T-cell (primary cell): ENCODE results near the gene TGFBR3. TPM values are rescaled to one million over a fixed set of nuclear protein-coding genes. Genes with fewer than 3 reads are reported as not detected.

Source experiments
- ATAC-seq, 4 experiments: fragments of 200-7000 bp in 3 of 4; fragments of 150-1000 bp in 1 of 4; cut with Tn5 transposase; replicated peaks in 1 of 4; 1 replicate in 3 of 4; 2 replicates in 1 of 4; pipeline ENCODE4 v1.10.0; 2021; ENCODE audit warnings: moderate library complexity in 3 of 4, mild to moderate bottlenecking in 2 of 4, moderate number of reproducible peaks in 1 of 4
- CTCF ChIA-PET, 2 donors: fragments of 300-600 bp; sonication (Branson Sonifier 250); formaldehyde crosslinking; loops; one replicate each; lab custom pipeline; 2022; ENCODE audit warnings: antibody characterized with exemption in 2 of 2; lab: Charles Lee
- POLR2A ChIA-PET, 2 donors: fragments of 300-600 bp; sonication (Branson Sonifier 250); formaldehyde crosslinking; loops; one replicate each; lab custom pipeline; 2022; ENCODE audit warnings: antibody characterized with exemption in 2 of 2; lab: Charles Lee
- DNase-seq, 35 experiments: peaks; one replicate each; pipeline versions ENCODE4 v3.0.0 to v3.0.0-alpha.2; 2013 to 2023
- H3K27ac ChIP-seq: one replicate; pipeline ENCODE4 v1.5.1; 2013; ENCODE audit warnings: low read length
- H3K27me3 ChIP-seq, 2 experiments: replicated peaks in 1 of 2; 1 replicate in 1 of 2; 2 replicates in 1 of 2; pipeline versions ENCODE4 v1.6.1 to v1.7.0; 2013; ENCODE audit warnings: low read length in 1 of 2, mixed read lengths in 1 of 2; ENCODE audit not compliant: control insufficient read depth in 2 of 2, insufficient read depth in 2 of 2; ENCODE audit errors: extremely low read depth in 1 of 2
- H3K36me3 ChIP-seq, 2 donors: 1 replicate in 1 of 2; 2 replicates in 1 of 2; pipeline versions ENCODE4 v1.6.1 to v1.7.0; 2013; ENCODE audit warnings: low read length in 1 of 2; ENCODE audit not compliant: control insufficient read depth in 2 of 2, insufficient read depth in 1 of 2; ENCODE audit errors: extremely low read depth in 1 of 2
- H3K4me1 ChIP-seq, 2 experiments: 1 replicate in 1 of 2; 2 replicates in 1 of 2; pipeline versions ENCODE4 v1.6.1 to v1.7.0; 2013; ENCODE audit warnings: low read length in 2 of 2, mixed read lengths in 1 of 2; ENCODE audit not compliant: insufficient read depth in 2 of 2, control insufficient read depth in 1 of 2; ENCODE audit errors: extremely low read depth in 1 of 2
- H3K4me3 ChIP-seq, 2 donors: 1 replicate in 1 of 2; 2 replicates in 1 of 2; pipeline versions ENCODE4 v1.5.1 to v1.7.0; 2013; ENCODE audit warnings: mild to moderate bottlenecking in 2 of 2, low read length in 1 of 2, moderate library complexity in 1 of 2; ENCODE audit not compliant: control insufficient read depth in 1 of 2; ENCODE audit errors: extremely low read depth in 1 of 2
- H3K9me3 ChIP-seq: 2 replicates; pipeline ENCODE4 v1.7.0; 2013
- H3K27ac Mint-ChIP-seq, 2 donors: one replicate each; pipeline ENCODE4 v1.8.0; 2020 to 2021; ENCODE audit warnings: mild to moderate bottlenecking in 2 of 2, mixed read lengths in 2 of 2
- H3K27me3 Mint-ChIP-seq, 2 donors: one replicate each; pipeline ENCODE4 v1.8.0; 2021 to 2022; ENCODE audit warnings: mixed read lengths in 2 of 2
- H3K36me3 Mint-ChIP-seq: one replicate; pipeline ENCODE4 v1.8.0; 2021; ENCODE audit warnings: mixed read lengths
- H3K4me1 Mint-ChIP-seq, 3 donors: one replicate each; pipeline ENCODE4 v1.8.0; 2020 to 2022; ENCODE audit warnings: mixed read lengths in 3 of 3, mild to moderate bottlenecking in 1 of 3
- H3K4me3 Mint-ChIP-seq, 3 donors: one replicate each; pipeline ENCODE4 v1.8.0; 2020 to 2022; ENCODE audit warnings: mild to moderate bottlenecking in 3 of 3, mixed read lengths in 3 of 3, moderate library complexity in 3 of 3
- H3K9me3 Mint-ChIP-seq, 3 donors: one replicate each; pipeline ENCODE4 v1.8.0; 2020 to 2022; ENCODE audit warnings: mixed read lengths in 3 of 3
- WGBS: methylation state at CpG from one replicate; pipeline ENCODE4 v1.1.5; 2013; ENCODE audit warnings: missing lambda C conversion rate; ENCODE audit not compliant: insufficient coverage; 5-methylcytosine and 5-hydroxymethylcytosine counted together
- total RNA-seq, 35 experiments: library from RNA in 6 of 35; stranded (reverse) in 6 of 35; fragments of 120-200 nt in 1 of 35; gene quantifications; one replicate each; pipeline versions ENCODE4 v1.2.1 to v1.2.4 and lab custom pipeline; 2013 to 2026

TGFBR3 gene
- total RNA-seq, 5 donors from 2014 or later (not counting 1 experiment from before 2014, with no cell fraction given): 17.5 to 65.4 (median 36.4) TPM

- H3K9me3 Mint-ChIP-seq: no peaks in the 10 kb centered on the region
- H3K27me3 ChIP-seq: no peaks in the 10 kb centered on the region
- DNase-seq (no peak), ATAC-seq (no peak)
- H3K4me3 ChIP-seq: no peak overlapping the region
- H3K27ac ChIP-seq: no peak overlapping the region
- no peak overlapping the region for H3K4me3 Mint-ChIP-seq
- ChIA-PET CTCF (interaction anchor here in 1 of 2 donors (0.6 kb wide), 1 partner anchor 405 kb away, joined by 3 read pairs; no protein-coding TSS in a partner anchor), POLR2A (no interaction called here)
- no peaks in the 10 kb centered on the region for H3K4me1 ChIP-seq
- H3K9me3 ChIP-seq: no peaks in the 10 kb centered on the region
- 73% methylated on average over 3 of the region's 5 CpGs for WGBS
- H3K27me3 Mint-ChIP-seq: no peaks in the 10 kb centered on the region
- no peaks in the 10 kb centered on the region for H3K36me3 Mint-ChIP-seq
- H3K36me3 ChIP-seq: no peaks in the 10 kb centered on the region
- H3K4me1 Mint-ChIP-seq: no peaks in the 10 kb centered on the region
- no peak overlapping the region for H3K27ac Mint-ChIP-seq
These were observed 31.0 kb upstream of the TGFBR3 start for GRCh38 chr1:91916811-91917460.

- no peak for DNase-seq
- CTCF ChIA-PET: no interaction called here
- no peaks in the 10 kb centered on the region for H3K27me3 Mint-ChIP-seq
- WGBS: 100% methylated on average over 1 of the region's 4 CpGs
- no peaks in the 10 kb centered on the region for H3K36me3 Mint-ChIP-seq
- Histone ChIP-seq H3K27me3 (peaks cover 0 to 2% of the 10 kb centered on the region in 2 experiments), H3K36me3 (no peaks in the 10 kb centered on the region), H3K4me3 (no peak overlapping the region), H3K9me3 (no peaks in the 10 kb centered on the region), H3K27ac (no peak overlapping the region), H3K4me1 (no peaks in the 10 kb centered on the region)
- no peak overlapping the region for H3K27ac Mint-ChIP-seq
- H3K4me1 Mint-ChIP-seq: no peaks in the 10 kb centered on the region
- H3K4me3 Mint-ChIP-seq: no peak overlapping the region
- POLR2A ChIA-PET: no interaction called here
- ATAC-seq: no peak
- H3K9me3 Mint-ChIP-seq: no peaks in the 10 kb centered on the region
These were observed 30.1 kb upstream of the TGFBR3 start for GRCh38 chr1:91916046-91916445.

GRCh38 chr1:91913018-91913417, 27.1 kb upstream of the TGFBR3 start:
- Histone ChIP-seq H3K9me3 (no peaks in the 10 kb centered on the region), H3K27ac (no peak overlapping the region), H3K27me3 (peaks cover 0 to 2% of the 10 kb centered on the region in 2 experiments), H3K4me1 (no peaks in the 10 kb centered on the region), H3K4me3 (no peak overlapping the region), H3K36me3 (no peaks in the 10 kb centered on the region)
- Mint-ChIP-seq H3K27ac (no peak overlapping the region), H3K4me3 (no peak overlapping the region), H3K9me3 (no peaks in the 10 kb centered on the region), H3K4me1 (no peaks in the 10 kb centered on the region), H3K27me3 (no peaks in the 10 kb centered on the region), H3K36me3 (no peaks in the 10 kb centered on the region)
- DNase-seq: no peak
- no peak for ATAC-seq
- no CpG with 5 or more reads among the region's 3 CpGs for WGBS
- CTCF ChIA-PET: no interaction called here
- POLR2A ChIA-PET: no interaction called here

- no peaks in the 10 kb centered on the region for H3K36me3 ChIP-seq
- Mint-ChIP-seq H3K4me1 (no peaks in the 10 kb centered on the region), H3K4me3 (no peak overlapping the region), H3K36me3 (no peaks in the 10 kb centered on the region), H3K27me3 (no peaks in the 10 kb centered on the region), H3K9me3 (no peaks in the 10 kb centered on the region), H3K27ac (no peak overlapping the region)
- DNase-seq (no peak), ATAC-seq (no peak)
- CTCF ChIA-PET: no interaction called here
- no CpG with 5 or more reads among the region's 1 CpG for WGBS
- no peaks in the 10 kb centered on the region for H3K4me1 ChIP-seq
- no peak overlapping the region for H3K27ac ChIP-seq
- no peak overlapping the region for H3K4me3 ChIP-seq
- POLR2A ChIA-PET: no interaction called here
- no peaks in the 10 kb centered on the region for H3K9me3 ChIP-seq
- peaks cover 0 to 2% of the 10 kb centered on the region in 2 experiments for H3K27me3 ChIP-seq
These were observed 26.3 kb upstream of the TGFBR3 start for GRCh38 chr1:91912266-91912665.

GRCh38 chr1:91901231-91901630, 15.3 kb upstream of the TGFBR3 start:
- H3K4me3 Mint-ChIP-seq: no peak overlapping the region
- H3K27ac ChIP-seq: no peak overlapping the region
- H3K36me3 ChIP-seq: no peaks in the 10 kb centered on the region
- no peaks in the 10 kb centered on the region for H3K9me3 Mint-ChIP-seq
- H3K9me3 ChIP-seq: no peaks in the 10 kb centered on the region
- H3K4me1 Mint-ChIP-seq: peaks cover 0 to 6% (median 4%) of the 10 kb centered on the region in 3 donors
- ChIA-PET CTCF (interaction anchor here (0.6 to 1.9 kb wide), 5 partner anchors 15 to 388 kb away, joined by 3 to 6 read pairs (median 3); partner anchors contain the start of gene TGFBR3 (in 1 of the 2)), POLR2A (no interaction called here)
- no peak for ATAC-seq
- H3K27ac Mint-ChIP-seq: no peak overlapping the region
- no peak overlapping the region for H3K4me3 ChIP-seq
- H3K27me3 ChIP-seq: no peaks in the 10 kb centered on the region
- no peak for DNase-seq
- no peaks in the 10 kb centered on the region for H3K4me1 ChIP-seq
- H3K27me3 Mint-ChIP-seq: no peaks in the 10 kb centered on the region
- H3K36me3 Mint-ChIP-seq: no peaks in the 10 kb centered on the region

GRCh38 chr1:91900562-91900961, 14.6 kb upstream of the TGFBR3 start:
- Histone ChIP-seq H3K4me1 (no peaks in the 10 kb centered on the region), H3K27ac (no peak overlapping the region), H3K27me3 (no peaks in the 10 kb centered on the region), H3K36me3 (no peaks in the 10 kb centered on the region), H3K4me3 (no peak overlapping the region), H3K9me3 (no peaks in the 10 kb centered on the region)
- DNase-seq: no peak
- Mint-ChIP-seq H3K9me3 (no peaks in the 10 kb centered on the region), H3K27me3 (peaks cover 0 to 3% of the 10 kb centered on the region in 2 donors), H3K4me3 (no peak overlapping the region), H3K36me3 (no peaks in the 10 kb centered on the region), H3K27ac (no peak overlapping the region), H3K4me1 (peaks cover 0 to 13% (median 10%) of the 10 kb centered on the region in 3 donors)
- POLR2A ChIA-PET: interaction anchor here in 1 of 2 donors (0.6 kb wide), 1 partner anchor 351 kb away, joined by 9 read pairs; no protein-coding TSS in a partner anchor
- no CpG with 5 or more reads among the region's 1 CpG for WGBS
- ATAC-seq: no peak
- CTCF ChIA-PET: interaction anchor here (0.7 to 1.9 kb wide), 3 partner anchors 15 to 387 kb away, joined by 3 to 6 read pairs (median 5); partner anchors contain the start of gene TGFBR3 (in 1 of the 2)
